ENCODE measurements around the gene EML1. TPM values are rescaled to one million over a fixed set of nuclear protein-coding genes. Genes with fewer than 3 reads are reported as not detected.
A peak's percentile ranks its signal among the peaks of the same experiment; 100 is the strongest.
"Not testable (repeated sequence)": the region's sequence is repeated elsewhere in the genome, so short reads cannot be mapped to it uniquely, and the experiment has no call there.

The EML1 gene
- total and polyA plus RNA-seq, 8 donors = 5.8 to 66.5 (median 34.8) TPM

DNA sequence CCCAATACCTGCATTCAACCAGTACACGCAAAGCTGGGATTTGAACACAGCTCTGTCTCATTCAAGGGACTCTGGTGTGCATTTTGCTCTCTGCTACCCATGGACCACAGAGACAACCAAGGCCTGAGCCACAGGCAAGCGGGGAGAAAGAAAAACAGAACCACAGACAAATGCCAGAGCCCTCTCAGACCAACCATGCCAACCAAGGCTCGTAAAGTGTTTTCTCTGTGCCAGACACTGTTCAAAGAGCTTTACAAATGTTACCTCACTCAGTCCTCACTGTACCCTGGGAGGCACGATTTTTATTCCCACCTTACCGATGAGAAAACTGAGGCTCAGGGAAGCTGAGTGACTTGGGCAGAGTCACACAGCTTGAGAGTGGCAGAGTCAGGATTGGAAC lies 32.4 kb upstream of the EML1 start:
- Histone ChIP-seq H3K9me3 (no peaks in the 10 kb centered on the region), H3K4me1 (peaks cover 8 to 50% (median 22%) of the 10 kb centered on the region in 4 donors), H3K36me3 (no peaks in the 10 kb centered on the region), H3K27me3 (no peaks in the 10 kb centered on the region), H3K27ac (peak overlapping the region in 3 of 5 donors; percentile 32 to 85 (median 72)), H3K4me3 (no peak overlapping the region)
- intact Hi-C loops (cut with DNase I; ENCODE audit: low total_unique reads) = no loop called here
- TF ChIP-seq EP300 (IDR thresholded peaks at IDR 0.05) (no peak), POLR2A (IDR thresholded peaks at IDR 0.05) (no peak), POLR2AphosphoS5 (IDR thresholded peaks at IDR 0.05) (no peak)
- TF ChIP-seq, protein P1, sequence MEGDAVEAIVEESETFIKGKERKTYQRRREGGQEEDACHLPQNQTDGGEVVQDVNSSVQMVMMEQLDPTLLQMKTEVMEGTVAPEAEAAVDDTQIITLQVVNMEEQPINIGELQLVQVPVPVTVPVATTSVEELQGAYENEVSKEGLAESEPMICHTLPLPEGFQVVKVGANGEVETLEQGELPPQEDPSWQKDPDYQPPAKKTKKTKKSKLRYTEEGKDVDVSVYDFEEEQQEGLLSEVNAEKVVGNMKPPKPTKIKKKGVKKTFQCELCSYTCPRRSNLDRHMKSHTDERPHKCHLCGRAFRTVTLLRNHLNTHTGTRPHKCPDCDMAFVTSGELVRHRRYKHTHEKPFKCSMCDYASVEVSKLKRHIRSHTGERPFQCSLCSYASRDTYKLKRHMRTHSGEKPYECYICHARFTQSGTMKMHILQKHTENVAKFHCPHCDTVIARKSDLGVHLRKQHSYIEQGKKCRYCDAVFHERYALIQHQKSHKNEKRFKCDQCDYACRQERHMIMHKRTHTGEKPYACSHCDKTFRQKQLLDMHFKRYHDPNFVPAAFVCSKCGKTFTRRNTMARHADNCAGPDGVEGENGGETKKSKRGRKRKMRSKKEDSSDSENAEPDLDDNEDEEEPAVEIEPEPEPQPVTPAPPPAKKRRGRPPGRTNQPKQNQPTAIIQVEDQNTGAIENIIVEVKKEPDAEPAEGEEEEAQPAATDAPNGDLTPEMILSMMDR (IDR thresholded peaks at IDR 0.05) = no peak
- WGBS, 5 donors = 70 to 87% (median 86%) methylated on average over 4 to 5 of the region's 5 CpGs
- no peak for DNase-seq

DNA sequence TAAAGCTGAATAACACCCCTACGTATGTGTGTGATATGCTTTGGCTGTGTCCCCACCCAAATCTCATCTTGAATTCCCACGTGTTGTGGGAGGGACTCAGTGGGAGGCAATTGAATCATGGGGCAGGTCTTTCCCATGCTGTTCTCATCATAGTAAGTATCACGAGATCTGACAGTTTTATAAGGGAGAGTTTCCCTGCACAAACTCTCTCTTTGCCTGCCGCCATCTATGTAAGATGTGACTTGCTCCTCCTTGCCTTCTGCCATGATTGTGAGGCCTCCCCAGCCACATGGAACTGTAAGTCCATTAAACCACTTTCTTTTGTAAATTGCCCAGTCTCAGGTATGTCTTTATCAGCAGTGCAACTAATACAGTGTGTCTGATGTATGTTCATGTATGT lies 30.3 kb upstream of the EML1 start:
- H3K36me3 ChIP-seq; intact Hi-C loops (cut with DNase I; ENCODE audit: low total_unique reads); H3K27ac ChIP-seq; DNase-seq; H3K4me3 ChIP-seq; H3K27me3 ChIP-seq; H3K9me3 ChIP-seq: not testable (repeated sequence)
- peaks cover 0 to 41% (median 18%) of the 10 kb centered on the region in 4 donors for H3K4me1 ChIP-seq
- 73 to 85% (median 80%) methylated on average over 4 of the region's 4 CpGs for WGBS, 5 donors

DNA sequence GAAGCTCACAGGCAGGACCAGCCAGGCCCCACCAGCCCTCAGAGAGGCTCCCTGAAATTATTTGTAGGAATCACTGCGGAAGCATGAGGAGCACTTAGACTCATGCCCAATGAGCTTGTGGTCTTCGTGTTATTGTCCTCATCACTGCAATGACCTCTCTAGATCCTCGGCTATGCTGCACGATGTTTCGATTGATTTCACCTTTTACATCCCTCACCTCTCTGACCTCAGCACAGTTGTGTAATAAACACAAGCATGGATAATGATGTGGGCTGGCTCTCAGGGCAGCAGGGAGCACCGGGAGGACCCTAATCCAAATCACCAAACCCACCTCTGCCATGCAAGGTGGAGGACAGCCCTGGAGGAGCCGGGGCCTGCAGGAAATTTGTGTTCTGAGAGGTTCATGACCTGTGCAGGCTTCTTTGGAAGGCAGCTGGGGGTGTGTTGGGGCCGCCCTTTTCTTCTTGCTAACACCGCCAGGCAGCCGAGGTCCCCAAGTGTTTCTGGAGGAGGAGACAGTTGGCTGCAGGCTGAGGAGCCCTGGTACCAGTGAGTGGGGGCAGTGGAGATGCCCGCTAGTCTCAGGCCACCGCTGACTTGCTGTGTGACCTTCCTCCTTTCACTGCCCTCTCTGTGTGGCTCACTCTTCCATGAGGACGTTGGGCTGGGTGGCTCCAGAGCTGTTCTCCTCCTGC lies 29.5 kb upstream of the EML1 start:
- Histone ChIP-seq H3K9me3 (no peaks in the 10 kb centered on the region), H3K36me3 (no peaks in the 10 kb centered on the region), H3K4me3 (no peak overlapping the region), H3K4me1 (peaks cover 0 to 34% (median 12%) of the 10 kb centered on the region in 4 donors), H3K27ac (peak overlapping the region in 1 of 5 donors; percentile 37), H3K27me3 (no peaks in the 10 kb centered on the region)
- TF ChIP-seq POLR2A (IDR thresholded peaks at IDR 0.05) (no peak), POLR2AphosphoS5 (IDR thresholded peaks at IDR 0.05) (no peak), EP300 (IDR thresholded peaks at IDR 0.05) (no peak)
- TF ChIP-seq, protein P1 (IDR thresholded peaks at IDR 0.05) = no peak
- intact Hi-C loops (cut with DNase I; ENCODE audit: low total_unique reads) = no loop called here
- 81 to 90% (median 85%) methylated on average over 13 of the region's 13 CpGs for WGBS, 5 donors
- no peak for DNase-seq

DNA sequence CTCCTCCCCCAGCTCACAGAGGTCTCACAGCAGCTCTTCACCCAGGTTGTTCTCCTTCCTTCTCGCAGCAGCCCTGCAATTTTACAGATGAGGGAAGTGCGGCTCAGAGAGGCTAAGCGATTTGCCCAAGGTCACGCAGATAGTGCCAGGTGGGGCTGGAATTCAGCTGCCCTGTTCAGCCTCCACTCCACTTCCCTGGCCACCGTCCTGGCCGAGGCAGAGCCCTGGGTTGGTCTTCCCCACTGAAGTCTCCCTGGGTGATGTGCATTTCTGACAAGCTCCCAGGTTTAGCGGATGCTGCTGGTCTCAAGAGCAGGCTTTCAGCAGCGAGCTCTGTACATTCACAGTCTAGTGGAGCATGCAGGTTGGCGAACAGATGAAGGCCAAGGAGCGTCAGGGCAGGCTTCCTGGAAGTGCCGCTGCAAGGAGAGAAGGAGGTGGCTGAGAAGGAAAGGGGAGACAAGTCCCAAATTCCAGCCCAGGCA lies 28.9 kb upstream of the EML1 start:
- Histone ChIP-seq H3K9me3 (no peaks in the 10 kb centered on the region), H3K36me3 (no peaks in the 10 kb centered on the region), H3K27ac (peak overlapping the region in 1 of 5 donors; percentile 37), H3K27me3 (no peaks in the 10 kb centered on the region), H3K4me1 (peaks cover 0 to 29% (median 9%) of the 10 kb centered on the region in 4 donors), H3K4me3 (no peak overlapping the region)
- DNase-seq = no peak
- intact Hi-C loops (cut with DNase I; ENCODE audit: low total_unique reads) = no loop called here
- TF ChIP-seq POLR2AphosphoS5 (IDR thresholded peaks at IDR 0.05) (no peak), POLR2A (IDR thresholded peaks at IDR 0.05) (no peak), EP300 (IDR thresholded peaks at IDR 0.05) (no peak)
- TF ChIP-seq, protein P1 (IDR thresholded peaks at IDR 0.05) = no peak
- 83 to 90% (median 87%) methylated on average over 7 to 11 of the region's 11 CpGs for WGBS, 5 donors

DNA sequence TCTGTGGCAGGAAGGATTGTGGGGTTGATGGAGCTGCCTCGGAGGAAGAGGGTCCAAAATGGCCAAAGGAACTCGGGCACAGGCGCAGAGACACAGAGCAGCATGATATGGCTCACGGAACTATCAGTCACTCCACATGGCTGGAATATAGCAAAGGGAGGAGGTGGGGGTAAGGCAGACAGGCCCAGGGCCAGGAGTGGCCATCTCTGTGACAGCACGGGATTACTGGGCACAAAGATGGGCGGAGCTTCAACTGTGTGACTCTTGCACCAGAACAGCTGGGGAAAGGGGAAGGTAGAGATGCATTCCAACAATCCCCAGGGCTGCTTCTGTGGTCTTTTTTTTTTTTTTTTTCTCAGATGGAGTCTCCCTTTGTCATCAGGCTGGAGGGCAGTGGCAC lies 24.8 kb upstream of the EML1 start:
- intact Hi-C loops (cut with DNase I; ENCODE audit: low total_unique reads) = no loop called here
- no peak overlapping the region for H3K4me3 ChIP-seq
- 70 to 85% (median 82%) methylated on average over 6 of the region's 6 CpGs for WGBS, 5 donors
- DNase-seq = no peak
- H3K36me3 ChIP-seq = no peaks in the 10 kb centered on the region
- H3K9me3 ChIP-seq = peaks cover 0 to 3% (median 0%) of the 10 kb centered on the region in 4 donors
- TF ChIP-seq, protein P1 (IDR thresholded peaks at IDR 0.05) = no peak
- TF ChIP-seq POLR2A (IDR thresholded peaks at IDR 0.05) (no peak), POLR2AphosphoS5 (IDR thresholded peaks at IDR 0.05) (no peak), EP300 (IDR thresholded peaks at IDR 0.05) (no peak)
- H3K27ac ChIP-seq = peak overlapping the region in 2 of 5 donors; percentile 66 to 81
- peaks cover 0 to 1% (median 0%) of the 10 kb centered on the region in 3 donors for H3K27me3 ChIP-seq
- H3K4me1 ChIP-seq = peaks cover 0 to 26% (median 11%) of the 10 kb centered on the region in 4 donors

Measured in stomach (tissue), 9 donors.